K562 (cell line): Measurements from ENCODE around the gene PITHD1. TPM values are rescaled to one million over a fixed set of nuclear protein-coding genes. Genes with fewer than 3 reads are reported as not detected.

Experiments
- ASH1L ChIP-seq: fragments of 450-650 bp; IDR thresholded peaks from 2 replicates; pipeline ENCODE4 v1.6.1; 2018; ENCODE audit warnings: borderline replicate concordance, mild to moderate bottlenecking, low read depth; ENCODE audit not compliant: partially characterized antibody
- ATF7 ChIP-seq: fragments of 450-650 bp; IDR thresholded peaks from 2 replicates; pipeline ENCODE4 v1.7.1; 2014; ENCODE audit warnings: mild to moderate bottlenecking, moderate library complexity
- CCNT2 ChIP-seq: IDR thresholded peaks from 2 replicates; pipeline ENCODE4 v1.6.1; 2011; ENCODE audit warnings: borderline replicate concordance, low read depth, mild to moderate bottlenecking, moderate library complexity, mixed read lengths, low read length; ENCODE audit not compliant: insufficient read length; ENCODE audit errors: extremely low read depth
- ILF3 ChIP-seq: fragments of 450-650 bp; IDR thresholded peaks from 2 replicates; pipeline ENCODE4 v1.6.1; 2018; ENCODE audit warnings: antibody characterized with exemption, mild to moderate bottlenecking, moderate library complexity, borderline replicate concordance
- JUND ChIP-seq, 2 experiments: IDR thresholded peaks; 2 replicates in 1 of 2; 3 replicates in 1 of 2; pipeline ENCODE4 v1.6.1; 2011; ENCODE audit warnings: borderline replicate concordance in 2 of 2, low read depth in 2 of 2, low read length in 2 of 2, improper control_type of control experiment in 1 of 2, missing biosample characterization in 1 of 2, missing genetic modification characterization in 1 of 2, missing genetic modification reagents in 1 of 2
- KAT8 ChIP-seq: fragments of 450-650 bp; IDR thresholded peaks from 2 replicates; pipeline ENCODE4 v1.6.1; 2016; ENCODE audit warnings: low read depth, mild to moderate bottlenecking
- KLF13 ChIP-seq: fragments of 450-650 bp; IDR thresholded peaks from 2 replicates; pipeline ENCODE4 v1.6.1; 2016; ENCODE audit warnings: missing genetic modification characterization, low read depth, mild to moderate bottlenecking, missing compliant biosample characterization, moderate library complexity, borderline replicate concordance
- MNT ChIP-seq, 2 experiments: fragments of 450-650 bp; conservative IDR thresholded peaks; 2 replicates each; pipeline ENCODE4 v1.6.1; 2017; ENCODE audit warnings: mild to moderate bottlenecking in 2 of 2, moderate library complexity in 2 of 2
- NCOA2 ChIP-seq, 2 experiments: fragments of 450-650 bp; IDR thresholded peaks; 2 replicates each; pipeline ENCODE4 v1.6.1; 2018; ENCODE audit warnings: mild to moderate bottlenecking in 2 of 2, moderate library complexity in 1 of 2; ENCODE audit not compliant: partially characterized antibody in 2 of 2
- SNIP1 ChIP-seq: fragments of 450-650 bp; IDR thresholded peaks from 2 replicates; pipeline ENCODE4 v1.7.1; 2017; ENCODE audit warnings: low read depth, mild to moderate bottlenecking
- SPI1 ChIP-seq: IDR thresholded peaks from 2 replicates; pipeline ENCODE4 v1.6.1; 2011; ENCODE audit warnings: low read depth, low read length, control low read depth, borderline replicate concordance
- TFAP4 ChIP-seq: sonication (generic); formaldehyde crosslinking; IDR thresholded peaks from 2 replicates; pipeline ENCODE4 v1.8.0; 2022; ENCODE audit warnings: missing genetic modification reagents, mild to moderate bottlenecking, moderate library complexity, borderline replicate concordance
- TOE1 ChIP-seq, 2 experiments: fragments of 450-650 bp in 1 of 2; sonication (generic) in 1 of 2; formaldehyde crosslinking in 1 of 2; IDR thresholded peaks; 2 replicates each; pipeline versions ENCODE4 v1.7.1 to v1.8.0; 2016 to 2022; ENCODE audit warnings: borderline replicate concordance in 2 of 2, mild to moderate bottlenecking in 2 of 2, antibody characterized with exemption in 1 of 2, inconsistent platforms in 1 of 2, low read depth in 1 of 2, missing genetic modification reagents in 1 of 2, moderate library complexity in 1 of 2
- ZNF143 ChIP-seq: sonication (generic); formaldehyde crosslinking; IDR thresholded peaks from 2 replicates; pipeline ENCODE4 v1.9.0; 2022; ENCODE audit warnings: mild to moderate bottlenecking, missing genetic modification reagents
- ZNF263 ChIP-seq: sonication (generic); formaldehyde crosslinking; IDR thresholded peaks from 2 replicates; pipeline ENCODE4 v1.8.0; 2022; ENCODE audit warnings: mild to moderate bottlenecking, missing genetic modification reagents, borderline replicate concordance
- polyA plus RNA-seq, 8 experiments: library from polyadenylated mRNA; depleted of rRNA in 4 of 8; stranded (reverse) in 5 of 8; unstranded in 3 of 8; fragments of >200 nt; fragmentation: Nextera tagmentation in 2 of 8; fragmentation: Illumina TruSeq in 1 of 8; extraction: Ambion mirVana in 2 of 8; extraction: Trizol in 1 of 8; gene quantifications; 2 replicates each; pipeline versions ENCODE4 v1.2.1 to v1.2.3, GENCODE V29; 2011 to 2014; ENCODE audit warnings: inconsistent platforms in 1 of 8, missing spikeins in 1 of 8
- total RNA-seq, 7 experiments: library from RNA; depleted of rRNA in 6 of 7; stranded (reverse); fragments of >200 nt in 6 of 7; fragmentation: Illumina TruSeq in 2 of 7; extraction: Trizol in 2 of 7; gene quantifications; 2 replicates each; pipeline versions ENCODE4 v1.2.1 to v1.2.3, GENCODE V29; 2011 to 2021; ENCODE audit warnings: low replicate concordance in 1 of 7
- TF ChIP-seq, protein P1 (sequence below): fragments of 250-450 bp; sonication (Bioruptor Pico); IDR thresholded peaks from 2 replicates; pipeline ENCODE4 v1.4.0; 2020; ENCODE audit warnings: mild to moderate bottlenecking, moderate library complexity, borderline replicate concordance
- TF ChIP-seq, protein P2 (sequence below), 2 experiments: IDR thresholded peaks; 2 replicates each; pipeline ENCODE4 v1.6.1; 2011; ENCODE audit warnings: borderline replicate concordance in 1 of 2, control low read depth in 1 of 2, low read depth in 1 of 2, low read length in 1 of 2, mild to moderate bottlenecking in 1 of 2, mixed read lengths in 1 of 2, moderate library complexity in 1 of 2; ENCODE audit not compliant: insufficient read depth in 1 of 2, insufficient read length in 1 of 2, poor library complexity in 1 of 2, severe bottlenecking in 1 of 2; ENCODE audit errors: extremely low read depth in 1 of 2

PITHD1 gene
- total and polyA plus RNA-seq, 9 of the 15 experiments (the other 6 are each of a cell fraction or from before 2014, with no cell fraction given), result 46.5 to 175 (median 149) TPM

DNA sequence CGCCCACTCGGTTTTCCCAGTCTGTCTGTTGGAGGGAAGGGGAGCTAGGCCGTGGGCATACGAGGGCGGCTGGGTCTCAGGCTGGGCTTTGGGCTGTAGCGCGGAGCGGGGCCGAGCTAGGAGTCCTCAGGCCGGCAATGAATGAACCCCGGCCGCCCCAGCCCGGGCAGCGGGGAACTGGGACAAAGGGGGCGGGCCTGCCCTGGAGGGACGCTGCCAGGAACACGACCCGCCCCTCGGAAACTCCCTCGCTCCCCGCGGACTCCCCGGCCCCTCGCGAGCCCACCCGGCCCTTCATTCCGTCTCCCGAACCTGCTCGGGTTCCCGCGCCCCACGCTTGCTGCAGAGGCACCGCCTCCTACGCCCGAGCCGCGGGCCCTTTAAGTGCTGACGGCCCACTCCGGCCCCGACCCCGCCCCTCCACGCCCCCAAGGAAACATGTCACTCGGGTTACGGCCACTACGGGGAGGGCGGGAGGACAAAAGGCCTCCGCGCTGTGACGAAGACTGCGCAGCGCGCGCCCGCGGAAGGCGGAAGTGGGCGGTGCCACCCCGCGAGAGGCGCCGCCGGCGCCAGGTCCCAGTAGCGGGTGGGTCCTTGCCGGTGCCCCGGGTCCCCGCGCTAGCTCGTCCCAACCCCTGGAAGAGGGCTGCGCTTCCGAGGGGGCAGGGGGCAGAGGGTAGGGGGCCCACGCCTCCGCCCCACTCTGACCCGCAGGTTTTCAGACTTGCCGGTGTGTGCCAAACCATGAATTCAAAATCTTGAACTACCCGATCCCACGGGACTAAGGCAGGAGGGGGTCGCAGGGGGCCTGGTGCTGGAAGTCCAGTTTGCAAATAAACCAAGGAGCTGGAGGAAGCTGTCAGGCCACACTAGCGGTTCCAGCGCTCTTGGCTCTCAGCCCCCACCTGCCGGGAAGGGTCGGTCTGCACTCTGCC is 22.5 kb downstream of the PITHD1 start, which contains the start of gene GALE (continued):
- TF ChIP-seq, protein P1, sequence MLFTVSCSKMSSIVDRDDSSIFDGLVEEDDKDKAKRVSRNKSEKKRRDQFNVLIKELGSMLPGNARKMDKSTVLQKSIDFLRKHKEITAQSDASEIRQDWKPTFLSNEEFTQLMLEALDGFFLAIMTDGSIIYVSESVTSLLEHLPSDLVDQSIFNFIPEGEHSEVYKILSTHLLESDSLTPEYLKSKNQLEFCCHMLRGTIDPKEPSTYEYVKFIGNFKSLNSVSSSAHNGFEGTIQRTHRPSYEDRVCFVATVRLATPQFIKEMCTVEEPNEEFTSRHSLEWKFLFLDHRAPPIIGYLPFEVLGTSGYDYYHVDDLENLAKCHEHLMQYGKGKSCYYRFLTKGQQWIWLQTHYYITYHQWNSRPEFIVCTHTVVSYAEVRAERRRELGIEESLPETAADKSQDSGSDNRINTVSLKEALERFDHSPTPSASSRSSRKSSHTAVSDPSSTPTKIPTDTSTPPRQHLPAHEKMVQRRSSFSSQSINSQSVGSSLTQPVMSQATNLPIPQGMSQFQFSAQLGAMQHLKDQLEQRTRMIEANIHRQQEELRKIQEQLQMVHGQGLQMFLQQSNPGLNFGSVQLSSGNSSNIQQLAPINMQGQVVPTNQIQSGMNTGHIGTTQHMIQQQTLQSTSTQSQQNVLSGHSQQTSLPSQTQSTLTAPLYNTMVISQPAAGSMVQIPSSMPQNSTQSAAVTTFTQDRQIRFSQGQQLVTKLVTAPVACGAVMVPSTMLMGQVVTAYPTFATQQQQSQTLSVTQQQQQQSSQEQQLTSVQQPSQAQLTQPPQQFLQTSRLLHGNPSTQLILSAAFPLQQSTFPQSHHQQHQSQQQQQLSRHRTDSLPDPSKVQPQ (CRISPR knock-in tag), result no peak
- TF ChIP-seq ILF3 (no peak; the same call in 1 of the 2 replicates), KLF13 (tag) (peak; percentile 86; the same call in 1 of the 2 replicates), SNIP1 (no peak), ASH1L (no peak), MNT (conservative IDR thresholded peaks at IDR 0.05) (peak; percentile 91 to 93), ZNF143 (CRISPR knock-in tag) (no peak), CCNT2 (peak; percentile 93), TFAP4 (CRISPR knock-in tag) (peak; percentile 75; the same call in 1 of the 2 replicates), ZNF263 (CRISPR knock-in tag) (peak; percentile 62), ATF7 (peak; percentile 83), JUND (IDR thresholded peaks at IDR 0.05; ENCODE audit: borderline replicate concordance, low read depth, low read length) (peak; percentile 79), JUND (tag; IDR thresholded peaks at IDR 0.05; ENCODE audit: borderline replicate concordance, low read depth, low read length) (no peak; the same call in 2 of the 3 replicates), SPI1 (peak; percentile 92), TOE1 (IDR thresholded peaks at IDR 0.05; ENCODE audit: borderline replicate concordance) (peak; percentile 94), TOE1 (CRISPR knock-in tag; IDR thresholded peaks at IDR 0.05; ENCODE audit: borderline replicate concordance, low read depth) (no peak), NCOA2 (IDR thresholded peaks at IDR 0.05; ENCODE audit: partially characterized antibody in 2 of 2) (no peak), KAT8 (no peak)
- TF ChIP-seq, protein P2, sequence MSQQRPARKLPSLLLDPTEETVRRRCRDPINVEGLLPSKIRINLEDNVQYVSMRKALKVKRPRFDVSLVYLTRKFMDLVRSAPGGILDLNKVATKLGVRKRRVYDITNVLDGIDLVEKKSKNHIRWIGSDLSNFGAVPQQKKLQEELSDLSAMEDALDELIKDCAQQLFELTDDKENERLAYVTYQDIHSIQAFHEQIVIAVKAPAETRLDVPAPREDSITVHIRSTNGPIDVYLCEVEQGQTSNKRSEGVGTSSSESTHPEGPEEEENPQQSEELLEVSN (IDR thresholded peaks at IDR 0.05; ENCODE audit: borderline replicate concordance in 1 of 2, extremely low read depth in 1 of 2, insufficient read depth in 1 of 2, insufficient read length in 1 of 2, low read depth in 1 of 2, low read length in 1 of 2, poor library complexity in 1 of 2, severe bottlenecking in 1 of 2), result peak; percentile 47 to 48
